ENCODE results near the gene FBXL20.
"Not testable (repeated sequence)": the region's sequence is repeated elsewhere in the genome, so short reads cannot be mapped to it uniquely, and the experiment has no call there.

DNA sequence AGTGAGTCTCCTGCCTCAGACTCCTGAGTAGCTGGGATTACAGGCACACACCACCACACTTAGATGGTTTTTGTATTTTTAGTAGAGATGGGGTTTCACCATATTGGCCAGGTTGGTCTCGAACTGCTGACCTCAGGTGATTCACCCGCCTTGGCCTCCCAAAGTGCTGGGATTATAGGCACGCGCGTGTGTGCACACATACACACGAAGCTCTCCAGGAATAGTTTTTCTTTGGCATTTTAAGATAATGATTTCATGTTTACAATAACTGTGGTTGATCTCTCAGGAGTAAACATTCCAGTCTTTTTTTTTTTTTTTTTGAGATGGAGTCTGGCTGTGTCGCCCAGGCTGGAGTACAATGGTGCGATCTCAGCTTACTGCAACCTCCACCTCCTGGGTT, 123.2 kb downstream of the FBXL20 start:
- TF ChIP-seq CTCF (IDR thresholded peaks at IDR 0.05); ATF6 (CRISPR knock-in tag; IDR thresholded peaks at IDR 0.05); TP53 (CRISPR knock-in tag; IDR thresholded peaks at IDR 0.05); MAX (CRISPR knock-in tag; IDR thresholded peaks at IDR 0.05); SP1 (CRISPR knock-in tag; conservative IDR thresholded peaks at IDR 0.05); ESRRA (CRISPR knock-in tag; IDR thresholded peaks at IDR 0.05; ENCODE audit: borderline replicate concordance); ATF3 (CRISPR knock-in tag; conservative IDR thresholded peaks at IDR 0.05); STAT6 (CRISPR knock-in tag; conservative IDR thresholded peaks at IDR 0.05; ENCODE audit: low read depth); CREB1 (CRISPR knock-in tag; IDR thresholded peaks at IDR 0.05): not testable (repeated sequence)
- TF ChIP-seq, protein P1, sequence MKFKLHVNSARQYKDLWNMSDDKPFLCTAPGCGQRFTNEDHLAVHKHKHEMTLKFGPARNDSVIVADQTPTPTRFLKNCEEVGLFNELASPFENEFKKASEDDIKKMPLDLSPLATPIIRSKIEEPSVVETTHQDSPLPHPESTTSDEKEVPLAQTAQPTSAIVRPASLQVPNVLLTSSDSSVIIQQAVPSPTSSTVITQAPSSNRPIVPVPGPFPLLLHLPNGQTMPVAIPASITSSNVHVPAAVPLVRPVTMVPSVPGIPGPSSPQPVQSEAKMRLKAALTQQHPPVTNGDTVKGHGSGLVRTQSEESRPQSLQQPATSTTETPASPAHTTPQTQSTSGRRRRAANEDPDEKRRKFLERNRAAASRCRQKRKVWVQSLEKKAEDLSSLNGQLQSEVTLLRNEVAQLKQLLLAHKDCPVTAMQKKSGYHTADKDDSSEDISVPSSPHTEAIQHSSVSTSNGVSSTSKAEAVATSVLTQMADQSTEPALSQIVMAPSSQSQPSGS (CRISPR knock-in tag; IDR thresholded peaks at IDR 0.05; ENCODE audit: borderline replicate concordance, low read depth): not testable (repeated sequence)

All from WTC11 (cell line).